ENCODE results near the gene CLEC2D.

Gene CLEC2D

DNA sequence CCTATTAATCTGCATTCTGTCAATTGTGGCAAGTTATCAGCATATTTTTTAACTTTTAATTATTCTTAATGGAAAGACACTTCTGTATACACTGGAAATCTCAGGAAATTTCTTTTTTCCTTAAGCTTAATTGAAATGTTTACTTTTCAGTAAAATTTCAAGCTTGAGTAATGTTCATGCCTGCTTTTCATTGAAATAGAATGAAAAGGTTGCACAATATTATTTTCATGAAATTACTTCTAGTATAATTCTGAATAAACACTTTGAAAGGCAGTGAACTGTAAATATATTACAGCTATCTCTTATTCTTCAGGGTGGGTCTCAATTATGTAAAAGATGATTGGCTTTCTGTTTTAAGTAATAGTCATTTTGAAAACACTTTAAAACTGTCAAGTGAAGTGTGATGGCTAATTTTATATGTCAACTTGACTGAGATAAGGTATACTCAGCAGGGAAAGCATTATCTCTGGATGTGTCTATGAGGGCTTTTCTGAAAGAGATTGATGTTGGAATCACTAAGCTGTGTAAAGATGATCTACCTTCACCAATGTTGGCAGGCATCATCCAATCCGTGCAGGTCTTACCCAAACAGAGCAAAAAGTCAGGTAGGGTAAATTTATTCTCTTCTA is 29.9 kb downstream of the CLEC2D start:
- Histone ChIP-seq H3K79me2 (ENCODE audit: control insufficient read depth, insufficient read depth, low read length) (no peaks in the 10 kb centered on the region), H3K4me1 (ENCODE audit: control insufficient read depth, low read depth, low read length) (no peaks in the 10 kb centered on the region), H4K8ac (ENCODE audit: low read depth, low read length) (no peak overlapping the region), H3K18ac (ENCODE audit: low read length) (no peak overlapping the region), H3K9ac (ENCODE audit: low read length) (no peak overlapping the region), H3K4me3 (ENCODE audit: low read length) (no peak overlapping the region), H3K79me1 (ENCODE audit: low read length) (no peaks in the 10 kb centered on the region), H3K27ac (ENCODE audit: low read depth, low read length) (no peak overlapping the region), H2BK5ac (ENCODE audit: low read length) (no peak overlapping the region), H3K4me2 (ENCODE audit: low read length) (no peak overlapping the region), H3K36me3 (ENCODE audit: control insufficient read depth, insufficient read depth, low read length) (no peaks in the 10 kb centered on the region), H3K23ac (ENCODE audit: low read length) (no peak overlapping the region), H2BK15ac (replicated peaks; ENCODE audit: low read depth) (no peak overlapping the region), H3K56ac (ENCODE audit: low read length) (no peak overlapping the region), H2BK120ac (ENCODE audit: low read depth, low read length) (no peak overlapping the region), H3K4ac (ENCODE audit: low read depth, low read length) (no peak overlapping the region), H3K27me3 (ENCODE audit: insufficient read depth, low read length, poor library complexity) (no peaks in the 10 kb centered on the region), H2AK5ac (ENCODE audit: low read length) (no peak overlapping the region), H4K5ac (ENCODE audit: low read length) (no peak overlapping the region)
- no CpG with 5 or more reads among the region's 1 CpG for WGBS (ENCODE audit: extremely low coverage, insufficient coverage, low lambda C conversion rate)
- DNase-seq, result no peak

DNA sequence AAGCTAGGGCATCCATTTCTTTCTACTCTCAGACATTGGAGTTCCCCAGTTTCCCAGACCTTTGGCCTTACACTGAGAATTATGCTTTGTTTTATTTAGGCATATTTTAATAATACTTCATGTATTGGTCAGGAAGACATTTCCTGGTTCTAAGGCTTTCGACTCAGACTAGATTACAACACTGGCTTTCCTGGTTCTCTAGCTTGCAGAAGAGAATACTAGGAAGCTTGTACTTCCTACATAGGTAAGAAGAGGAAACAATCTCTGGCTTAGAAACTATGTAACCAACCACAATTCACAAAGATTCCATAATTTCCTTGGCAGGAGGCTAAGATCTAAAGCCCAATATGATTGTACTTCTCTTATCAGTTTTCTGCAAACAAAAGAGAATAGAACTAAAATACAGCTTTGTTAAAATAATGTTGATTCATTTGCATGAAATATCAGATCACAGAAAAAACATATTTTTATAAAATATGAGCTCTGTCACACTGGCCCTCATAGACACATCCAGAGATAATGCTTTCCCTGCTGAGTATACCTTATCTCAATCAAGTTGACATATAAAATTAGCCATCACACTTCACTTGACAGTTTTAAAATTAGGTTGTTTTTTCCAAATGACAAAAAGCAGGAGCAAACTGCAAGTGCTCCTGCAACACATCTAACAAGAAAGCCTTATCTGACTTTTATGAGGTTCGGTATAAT is 30.5 kb downstream of the CLEC2D start:
- Histone ChIP-seq H3K27me3 (ENCODE audit: insufficient read depth, low read length, poor library complexity) (no peaks in the 10 kb centered on the region), H2BK120ac (ENCODE audit: low read depth, low read length) (no peak overlapping the region), H3K23ac (ENCODE audit: low read length) (no peak overlapping the region), H3K9ac (ENCODE audit: low read length) (no peak overlapping the region), H3K56ac (ENCODE audit: low read length) (no peak overlapping the region), H3K79me1 (ENCODE audit: low read length) (no peaks in the 10 kb centered on the region), H2BK5ac (ENCODE audit: low read length) (no peak overlapping the region), H3K4me3 (ENCODE audit: low read length) (no peak overlapping the region), H3K27ac (ENCODE audit: low read depth, low read length) (no peak overlapping the region), H3K4me2 (ENCODE audit: low read length) (no peak overlapping the region), H4K8ac (ENCODE audit: low read depth, low read length) (no peak overlapping the region), H3K79me2 (ENCODE audit: control insufficient read depth, insufficient read depth, low read length) (no peaks in the 10 kb centered on the region), H3K4me1 (ENCODE audit: control insufficient read depth, low read depth, low read length) (no peaks in the 10 kb centered on the region), H3K36me3 (ENCODE audit: control insufficient read depth, insufficient read depth, low read length) (no peaks in the 10 kb centered on the region), H3K4ac (ENCODE audit: low read depth, low read length) (no peak overlapping the region), H2AK5ac (ENCODE audit: low read length) (no peak overlapping the region), H3K18ac (ENCODE audit: low read length) (no peak overlapping the region), H2BK15ac (replicated peaks; ENCODE audit: low read depth) (no peak overlapping the region), H4K5ac (ENCODE audit: low read length) (no peak overlapping the region)
- no peak for DNase-seq
- no CpG with 5 or more reads among the region's 2 CpGs for WGBS (ENCODE audit: extremely low coverage, insufficient coverage, low lambda C conversion rate)

DNA sequence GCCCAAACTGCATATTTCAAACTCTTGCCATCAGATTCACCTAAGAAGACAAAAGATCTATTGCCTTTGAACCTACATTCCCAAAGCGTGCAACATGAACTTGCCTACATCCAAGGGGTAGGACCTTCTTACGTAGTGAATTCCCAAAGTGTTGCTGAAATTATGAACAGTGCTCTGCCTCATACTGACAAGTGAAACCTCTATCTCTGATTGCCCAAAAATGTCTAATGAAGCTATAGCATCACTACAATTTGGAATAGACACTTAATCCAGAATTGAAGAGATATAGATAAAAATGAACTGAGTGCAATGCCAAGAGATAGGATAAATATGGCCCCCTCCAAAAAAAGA is 31.1 kb downstream of the CLEC2D start:
- WGBS (ENCODE audit: extremely low coverage, insufficient coverage, low lambda C conversion rate), result no CpG with 5 or more reads among the region's 2 CpGs
- H3K27ac ChIP-seq (ENCODE audit: low read depth, low read length), result no peak overlapping the region

DNA sequence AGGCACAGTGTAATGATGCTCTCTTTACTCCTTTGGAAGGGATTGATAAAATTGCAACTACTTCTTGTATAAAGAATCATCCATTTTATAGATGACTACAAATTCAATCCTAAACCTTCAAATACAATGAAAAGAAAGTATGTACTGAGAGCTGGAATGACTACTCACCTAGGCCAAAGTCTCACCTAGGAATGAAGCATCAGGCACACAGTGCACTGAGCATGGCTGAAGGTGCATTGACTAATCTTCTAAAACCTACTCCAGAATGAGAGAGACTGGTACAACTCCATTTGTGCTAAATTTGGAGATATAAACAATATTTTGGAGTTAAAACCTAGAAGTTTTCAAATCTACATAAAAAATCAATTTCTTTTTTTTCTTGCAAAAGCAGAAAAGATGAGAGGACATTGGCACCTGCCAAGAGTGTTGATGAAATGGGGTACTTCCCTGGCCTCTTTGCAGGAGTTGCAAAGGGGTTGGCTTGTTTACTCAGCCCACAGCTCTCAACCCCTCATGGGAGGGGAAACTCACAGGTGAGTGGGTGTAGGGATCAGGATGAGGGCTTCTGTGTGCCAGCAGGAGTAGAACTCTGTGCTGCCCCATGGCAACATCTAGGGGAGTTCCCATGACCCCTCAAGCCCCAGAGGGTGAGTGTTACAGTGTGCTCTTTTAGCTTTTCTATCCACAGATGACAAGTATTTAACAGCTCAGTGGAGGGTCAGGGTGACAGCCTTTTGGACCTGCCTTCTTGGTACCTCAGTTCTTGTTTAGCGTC is 32.1 kb downstream of the CLEC2D start:
- Histone ChIP-seq H3K4me1 (ENCODE audit: control insufficient read depth, low read depth, low read length) (no peaks in the 10 kb centered on the region), H3K79me1 (ENCODE audit: low read length) (no peaks in the 10 kb centered on the region), H3K79me2 (ENCODE audit: control insufficient read depth, insufficient read depth, low read length) (no peaks in the 10 kb centered on the region), H2BK5ac (ENCODE audit: low read length) (no peak overlapping the region), H2AK5ac (ENCODE audit: low read length) (no peak overlapping the region), H4K5ac (ENCODE audit: low read length) (no peak overlapping the region), H4K8ac (ENCODE audit: low read depth, low read length) (no peak overlapping the region), H3K4me3 (ENCODE audit: low read length) (no peak overlapping the region), H2BK120ac (ENCODE audit: low read depth, low read length) (no peak overlapping the region), H3K56ac (ENCODE audit: low read length) (no peak overlapping the region), H3K4me2 (ENCODE audit: low read length) (no peak overlapping the region), H3K27me3 (ENCODE audit: insufficient read depth, low read length, poor library complexity) (no peaks in the 10 kb centered on the region), H3K4ac (ENCODE audit: low read depth, low read length) (no peak overlapping the region), H3K18ac (ENCODE audit: low read length) (no peak overlapping the region), H3K36me3 (ENCODE audit: control insufficient read depth, insufficient read depth, low read length) (no peaks in the 10 kb centered on the region), H3K9ac (ENCODE audit: low read length) (no peak overlapping the region), H3K23ac (ENCODE audit: low read length) (no peak overlapping the region), H2BK15ac (replicated peaks; ENCODE audit: low read depth) (no peak overlapping the region), H3K27ac (ENCODE audit: low read depth, low read length) (no peak overlapping the region)
- WGBS (ENCODE audit: extremely low coverage, insufficient coverage, low lambda C conversion rate), result no CpG with 5 or more reads among the region's 1 CpG
- DNase-seq, result no peak

More for the DNA sequence above, 31.1 kb downstream of the CLEC2D start:
- Histone ChIP-seq H3K18ac (ENCODE audit: low read length) (no peak overlapping the region), H2BK120ac (ENCODE audit: low read depth, low read length) (no peak overlapping the region), H2BK5ac (ENCODE audit: low read length) (no peak overlapping the region), H4K8ac (ENCODE audit: low read depth, low read length) (no peak overlapping the region), H3K79me1 (ENCODE audit: low read length) (no peaks in the 10 kb centered on the region), H3K23ac (ENCODE audit: low read length) (no peak overlapping the region), H2AK5ac (ENCODE audit: low read length) (no peak overlapping the region), H3K4ac (ENCODE audit: low read depth, low read length) (no peak overlapping the region), H3K79me2 (ENCODE audit: control insufficient read depth, insufficient read depth, low read length) (no peaks in the 10 kb centered on the region), H3K4me3 (ENCODE audit: low read length) (no peak overlapping the region), H3K56ac (ENCODE audit: low read length) (no peak overlapping the region), H3K9ac (ENCODE audit: low read length) (no peak overlapping the region), H4K5ac (ENCODE audit: low read length) (no peak overlapping the region), H3K36me3 (ENCODE audit: control insufficient read depth, insufficient read depth, low read length) (no peaks in the 10 kb centered on the region), H2BK15ac (replicated peaks; ENCODE audit: low read depth) (no peak overlapping the region), H3K4me2 (ENCODE audit: low read length) (no peak overlapping the region), H3K27me3 (ENCODE audit: insufficient read depth, low read length, poor library complexity) (no peaks in the 10 kb centered on the region), H3K4me1 (ENCODE audit: control insufficient read depth, low read depth, low read length) (no peaks in the 10 kb centered on the region)
- DNase-seq, result no peak

DNA sequence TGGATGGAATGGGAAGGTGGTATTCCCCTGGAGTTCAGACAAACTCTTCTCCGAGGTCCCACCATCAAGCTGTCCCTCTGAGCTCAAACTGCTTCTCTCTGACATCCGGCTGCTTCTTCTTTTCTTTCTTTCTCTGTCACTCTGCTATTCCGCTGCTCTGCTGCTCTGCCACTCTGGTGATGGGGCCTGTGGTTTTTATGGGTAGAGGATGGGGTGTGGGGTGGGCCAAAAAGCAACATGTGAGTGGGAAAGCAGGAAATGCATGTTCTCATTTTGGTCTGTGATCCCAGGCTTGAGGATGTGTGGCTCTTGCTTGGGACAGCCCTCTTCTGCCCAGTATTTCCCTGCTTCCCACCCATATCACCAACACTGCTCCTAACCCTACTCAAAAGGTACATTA is 32.7 kb downstream of the CLEC2D start:
- H3K23ac ChIP-seq (ENCODE audit: low read length), result no peak overlapping the region
- no peak overlapping the region for H2BK120ac ChIP-seq (ENCODE audit: low read depth, low read length)
- no peak overlapping the region for H3K56ac ChIP-seq (ENCODE audit: low read length)
- WGBS (ENCODE audit: extremely low coverage, insufficient coverage, low lambda C conversion rate), result no CpG with 5 or more reads among the region's 3 CpGs
- no peaks in the 10 kb centered on the region for H3K27me3 ChIP-seq (ENCODE audit: insufficient read depth, low read length, poor library complexity)
- no peaks in the 10 kb centered on the region for H3K79me2 ChIP-seq (ENCODE audit: control insufficient read depth, insufficient read depth, low read length)
- DNase-seq, result no peak
- H3K79me1 ChIP-seq (ENCODE audit: low read length), result no peaks in the 10 kb centered on the region
- H3K4me1 ChIP-seq (ENCODE audit: control insufficient read depth, low read depth, low read length), result no peaks in the 10 kb centered on the region
- H2BK15ac ChIP-seq (replicated peaks; ENCODE audit: low read depth), result no peak overlapping the region
- H3K4ac ChIP-seq (ENCODE audit: low read depth, low read length), result no peak overlapping the region
- no peak overlapping the region for H3K27ac ChIP-seq (ENCODE audit: low read depth, low read length)
- no peak overlapping the region for H2BK5ac ChIP-seq (ENCODE audit: low read length)
- no peak overlapping the region for H3K4me2 ChIP-seq (ENCODE audit: low read length)
- H2AK5ac ChIP-seq (ENCODE audit: low read length), result no peak overlapping the region
- H3K9ac ChIP-seq (ENCODE audit: low read length), result no peak overlapping the region
- H3K36me3 ChIP-seq (ENCODE audit: control insufficient read depth, insufficient read depth, low read length), result no peaks in the 10 kb centered on the region
- no peak overlapping the region for H3K4me3 ChIP-seq (ENCODE audit: low read length)
- no peak overlapping the region for H4K8ac ChIP-seq (ENCODE audit: low read depth, low read length)
- no peak overlapping the region for H3K18ac ChIP-seq (ENCODE audit: low read length)
- no peak overlapping the region for H4K5ac ChIP-seq (ENCODE audit: low read length)
